Adrenal gland (tissue), 5 donors: ENCODE results near the gene ATP4B.

ENCODE experiments used
- CTCF ChIP-seq, 6 experiments: fragments of 450-650 bp in 4 of 6; fragments of 200-600 bp in 2 of 6; sonication (generic) in 1 of 6; IDR thresholded peaks; 1 replicate in 5 of 6; 2 replicates in 1 of 6; pipeline versions ENCODE4 v1.5.1 to v1.8.0; 2016 to 2021; ENCODE audit warnings: antibody characterized with exemption in 6 of 6, mild to moderate bottlenecking in 2 of 6, moderate library complexity in 1 of 6
- POLR2A ChIP-seq, 2 donors: fragments of 450-650 bp; IDR thresholded peaks; one replicate each; pipeline ENCODE4 v1.6.1; 2017; ENCODE audit warnings: antibody characterized with exemption in 2 of 2, mild to moderate bottlenecking in 2 of 2, moderate library complexity in 1 of 2
- donor health status: DM: no; HTN: no; CAD: no.

GRCh38 chr13:113632706-113633484, 25.1 kb downstream of the ATP4B start:
- TF ChIP-seq CTCF (IDR thresholded peaks at IDR 0.05) (no peak), POLR2A (IDR thresholded peaks at IDR 0.05) (no peak)
